Sigmoid colon (tissue), 7 donors: ENCODE results near the gene FCHSD2. TPM values are rescaled to one million over a fixed set of nuclear protein-coding genes. Genes with fewer than 3 reads are reported as not detected.
"Not testable (repeated sequence)": the region's sequence is repeated elsewhere in the genome, so short reads cannot be mapped to it uniquely, and the experiment has no call there.

ENCODE experiments used
- DNase-seq: peaks from one replicate; pipeline ENCODE4 v3.0.0-alpha.2; 2019
- H3K27ac ChIP-seq, 4 donors: fragments of 200-600 bp; sonication (generic); one replicate each; pipeline ENCODE4 v1.5.1; 2016 to 2019; ENCODE audit warnings: mild to moderate bottlenecking in 1 of 4
- H3K27me3 ChIP-seq, 3 donors: fragments of 200-600 bp; sonication (generic); one replicate each; pipeline ENCODE4 v1.5.1; 2019; ENCODE audit warnings: mild to moderate bottlenecking in 1 of 3
- H3K36me3 ChIP-seq, 4 donors: fragments of 200-600 bp; sonication (generic); one replicate each; pipeline ENCODE4 v1.5.1; 2016 to 2019
- H3K4me1 ChIP-seq, 4 donors: fragments of 200-600 bp; sonication (generic); one replicate each; pipeline ENCODE4 v1.5.1; 2017 to 2019
- H3K4me3 ChIP-seq, 4 donors: fragments of 200-600 bp; sonication (generic); one replicate each; pipeline ENCODE4 v1.5.1; 2017 to 2019; ENCODE audit warnings: mild to moderate bottlenecking in 2 of 4, moderate library complexity in 1 of 4
- H3K9me3 ChIP-seq, 4 donors: fragments of 200-600 bp in 3 of 4; sonication (generic) in 3 of 4; one replicate each; pipeline versions ENCODE4 v1.5.1 to v1.6.1; 2013 to 2019
- EP300 ChIP-seq, 4 donors: sonication (generic); formaldehyde crosslinking; IDR thresholded peaks; one replicate each; pipeline ENCODE4 v1.6.1; 2017; ENCODE audit warnings: antibody characterized with exemption in 4 of 4
- POLR2A ChIP-seq, 2 donors: fragments of 450-650 bp; IDR thresholded peaks; one replicate each; pipeline ENCODE4 v1.6.1; 2016; ENCODE audit warnings: antibody characterized with exemption in 2 of 2, mild to moderate bottlenecking in 2 of 2, moderate library complexity in 2 of 2
- POLR2AphosphoS5 ChIP-seq, 4 donors: sonication (generic); formaldehyde crosslinking; IDR thresholded peaks; one replicate each; pipeline ENCODE4 v1.6.1; 2017; ENCODE audit warnings: antibody characterized with exemption in 4 of 4
- WGBS, 2 donors: extraction: QIAGEN DNeasy Blood & Tissue Kit; methylation state at CpG; one replicate each; pipeline ENCODE4 v1.1.7; 2013; 5-methylcytosine and 5-hydroxymethylcytosine counted together
- intact Hi-C: fragments of 100-400 bp; cut with DNase I; formaldehyde crosslinking; loops from one replicate; pipeline ENCODE4 v1.15.1; 2023
- polyA plus RNA-seq, 3 donors: library from polyadenylated mRNA; stranded (reverse); fragments of 200-250 nt; gene quantifications; one replicate each; pipeline ENCODE4 v1.2.3, GENCODE V29; 2013
- total RNA-seq, 4 donors: library from RNA; depleted of rRNA; stranded (reverse); fragments of >200 nt; gene quantifications; one replicate each; pipeline ENCODE4 v1.1.0, GENCODE V29; 2016
- TF ChIP-seq, protein P1 (sequence below), 4 experiments: fragments of 450-650 bp in 3 of 4; fragments of 200-600 bp in 1 of 4; IDR thresholded peaks; one replicate each; pipeline ENCODE4 v1.5.1; 2016 to 2019; ENCODE audit warnings: antibody characterized with exemption in 4 of 4, mild to moderate bottlenecking in 3 of 4, moderate library complexity in 2 of 4
- donor health status: healthy with polysubstance abuse.
- donor health status: Bipolar disorder and iron deficiency.
- donor health status: healthy.

Gene FCHSD2
- total and polyA plus RNA-seq, 7 donors = 6.9 to 36.3 (median 18.6) TPM

DNA sequence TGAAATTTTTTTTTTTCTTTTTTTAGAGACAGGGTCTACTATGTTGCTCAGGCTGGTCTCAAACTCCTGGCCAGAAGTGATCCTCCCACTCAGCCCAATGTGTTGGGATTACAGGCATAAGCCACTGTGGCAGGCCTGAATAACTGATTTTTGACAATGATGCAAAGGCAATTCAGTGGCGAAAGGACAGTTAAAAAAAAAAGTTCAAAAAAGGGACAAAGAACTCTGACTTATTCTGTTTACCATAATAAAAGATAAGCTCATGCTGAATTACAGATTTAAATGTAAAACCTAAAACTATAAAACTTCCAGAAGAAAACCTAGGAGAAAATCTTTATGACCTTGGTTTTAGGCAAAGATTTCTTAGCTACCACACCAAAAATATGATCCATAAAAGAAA is 279.0 kb downstream of the FCHSD2 start:
- TF ChIP-seq EP300 (IDR thresholded peaks at IDR 0.05) = no peak
- H3K27ac ChIP-seq = no peak overlapping the region

GRCh38 chr11:72860592-72860991 is 281.5 kb downstream of the FCHSD2 start:
- H3K9me3 ChIP-seq = no peaks in the 10 kb centered on the region
- H3K36me3 ChIP-seq = no peaks in the 10 kb centered on the region
- intact Hi-C loops = no loop called here
- H3K27ac ChIP-seq = no peak overlapping the region
- TF ChIP-seq POLR2A (IDR thresholded peaks at IDR 0.05) (no peak), POLR2AphosphoS5 (IDR thresholded peaks at IDR 0.05) (no peak), EP300 (IDR thresholded peaks at IDR 0.05) (no peak)
- TF ChIP-seq, protein P1, sequence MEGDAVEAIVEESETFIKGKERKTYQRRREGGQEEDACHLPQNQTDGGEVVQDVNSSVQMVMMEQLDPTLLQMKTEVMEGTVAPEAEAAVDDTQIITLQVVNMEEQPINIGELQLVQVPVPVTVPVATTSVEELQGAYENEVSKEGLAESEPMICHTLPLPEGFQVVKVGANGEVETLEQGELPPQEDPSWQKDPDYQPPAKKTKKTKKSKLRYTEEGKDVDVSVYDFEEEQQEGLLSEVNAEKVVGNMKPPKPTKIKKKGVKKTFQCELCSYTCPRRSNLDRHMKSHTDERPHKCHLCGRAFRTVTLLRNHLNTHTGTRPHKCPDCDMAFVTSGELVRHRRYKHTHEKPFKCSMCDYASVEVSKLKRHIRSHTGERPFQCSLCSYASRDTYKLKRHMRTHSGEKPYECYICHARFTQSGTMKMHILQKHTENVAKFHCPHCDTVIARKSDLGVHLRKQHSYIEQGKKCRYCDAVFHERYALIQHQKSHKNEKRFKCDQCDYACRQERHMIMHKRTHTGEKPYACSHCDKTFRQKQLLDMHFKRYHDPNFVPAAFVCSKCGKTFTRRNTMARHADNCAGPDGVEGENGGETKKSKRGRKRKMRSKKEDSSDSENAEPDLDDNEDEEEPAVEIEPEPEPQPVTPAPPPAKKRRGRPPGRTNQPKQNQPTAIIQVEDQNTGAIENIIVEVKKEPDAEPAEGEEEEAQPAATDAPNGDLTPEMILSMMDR (IDR thresholded peaks at IDR 0.05) = no peak
- no peak overlapping the region for H3K4me3 ChIP-seq
- no peaks in the 10 kb centered on the region for H3K27me3 ChIP-seq
- peaks cover 0 to 42% (median 37%) of the 10 kb centered on the region in 4 donors for H3K4me1 ChIP-seq
- WGBS, 2 donors = 93 to 95% methylated on average over 4 of the region's 4 CpGs
- DNase-seq = no peak

More for the DNA sequence above, 279.0 kb downstream of the FCHSD2 start:
- H3K4me1 ChIP-seq = peaks cover 0 to 25% (median 24%) of the 10 kb centered on the region in 4 donors
- H3K9me3 ChIP-seq = no peaks in the 10 kb centered on the region
- DNase-seq = no peak
- 93 to 96% methylated on average over 1 of the region's 1 CpG for WGBS, 2 donors
- peaks cover 0 to 14% (median 0%) of the 10 kb centered on the region in 4 donors for H3K36me3 ChIP-seq
- no peaks in the 10 kb centered on the region for H3K27me3 ChIP-seq
- intact Hi-C loops = no loop called here
- no peak overlapping the region for H3K4me3 ChIP-seq

GRCh38 chr11:72860010-72860409 is 282.1 kb downstream of the FCHSD2 start:
- no peak overlapping the region for H3K27ac ChIP-seq
- H3K4me3 ChIP-seq = no peak overlapping the region
- intact Hi-C loops = no loop called here
- no peaks in the 10 kb centered on the region for H3K27me3 ChIP-seq
- no peaks in the 10 kb centered on the region for H3K36me3 ChIP-seq
- DNase-seq = no peak
- peaks cover 0 to 38% (median 32%) of the 10 kb centered on the region in 4 donors for H3K4me1 ChIP-seq
- TF ChIP-seq EP300 (IDR thresholded peaks at IDR 0.05) (no peak), POLR2A (IDR thresholded peaks at IDR 0.05) (no peak), POLR2AphosphoS5 (IDR thresholded peaks at IDR 0.05) (no peak)
- TF ChIP-seq, protein P1 (IDR thresholded peaks at IDR 0.05) = no peak
- 96% methylated on average over 4 of the region's 4 CpGs for WGBS, 2 donors
- no peaks in the 10 kb centered on the region for H3K9me3 ChIP-seq

GRCh38 chr11:72859126-72859525 is 283.0 kb downstream of the FCHSD2 start:
- no peaks in the 10 kb centered on the region for H3K9me3 ChIP-seq
- WGBS, 2 donors = 95 to 96% methylated on average over 3 of the region's 3 CpGs
- intact Hi-C loops = no loop called here
- no peaks in the 10 kb centered on the region for H3K36me3 ChIP-seq
- H3K4me1 ChIP-seq = peaks cover 0 to 29% (median 23%) of the 10 kb centered on the region in 4 donors
- no peaks in the 10 kb centered on the region for H3K27me3 ChIP-seq
- no peak overlapping the region for H3K27ac ChIP-seq
- H3K4me3 ChIP-seq = no peak overlapping the region
- no peak for DNase-seq
- TF ChIP-seq, protein P1 (IDR thresholded peaks at IDR 0.05) = no peak
- no peak for TF ChIP-seq POLR2A (IDR thresholded peaks at IDR 0.05)
- no peak for TF ChIP-seq POLR2AphosphoS5 (IDR thresholded peaks at IDR 0.05)
- no peak for TF ChIP-seq EP300 (IDR thresholded peaks at IDR 0.05)

GRCh38 chr11:72858267-72858666 is 283.9 kb downstream of the FCHSD2 start:
- DNase-seq, intact Hi-C loops, H3K27me3 ChIP-seq, H3K4me3 ChIP-seq, H3K36me3 ChIP-seq, H3K9me3 ChIP-seq, H3K27ac ChIP-seq: not testable (repeated sequence)
- 97 to 100% methylated on average over 2 of the region's 2 CpGs for WGBS, 2 donors
- H3K4me1 ChIP-seq = peaks cover 0 to 25% (median 18%) of the 10 kb centered on the region in 4 donors
